DOHH2 (cell line): ENCODE results near the gene PDCD2L.

ENCODE experiments used
- CTCF ChIP-seq: fragments of 200-600 bp; sonication (generic); IDR thresholded peaks from one replicate; pipeline ENCODE4 v1.5.1; 2014; ENCODE audit warnings: antibody characterized with exemption, mild to moderate bottlenecking, low read depth, low read length; ENCODE audit not compliant: poor library complexity, severe bottlenecking
- EZH2phosphoT487 ChIP-seq: fragments of 200-600 bp; sonication (generic); IDR thresholded peaks from 2 replicates; pipeline ENCODE4 v1.6.1; 2017; ENCODE audit warnings: borderline replicate concordance, mild to moderate bottlenecking, antibody characterized with exemption, low read length, moderate library complexity, mixed read lengths

- TF ChIP-seq EZH2phosphoT487 (no peak), CTCF (no peak)
Observed at GRCh38 chr19:34382471-34382870, 21.7 kb upstream of the PDCD2L start.
